OCI-LY3 (cell line): ENCODE measurements around the gene ZNF234.

Experiments
- CTCF ChIP-seq: fragments of 200-600, 300-600 bp; sonication (generic); IDR thresholded peaks from 2 replicates; pipeline ENCODE4 v1.5.1; 2014; ENCODE audit warnings: antibody characterized with exemption, low read length, low read depth
- EZH2phosphoT487 ChIP-seq: fragments of 200-600 bp; shearing (Covaris generic); IDR thresholded peaks from 2 replicates; pipeline ENCODE4 v1.6.1; 2018; ENCODE audit warnings: antibody characterized with exemption, mixed run types, low read depth

GRCh38 chr19:44107751-44108150 lies 33.6 kb upstream of the ZNF234 start:
- no peak for TF ChIP-seq CTCF
- no peak for TF ChIP-seq EZH2phosphoT487
